HG03175 (cell line): ENCODE data around the gene DEF6.

Experiments used
- ATAC-seq: cut with Tn5 transposase; IDR thresholded peaks from one replicate; pipeline ENCODE4 v1.9.1; 2021; ENCODE audit warnings: mild to moderate bottlenecking, moderate library complexity; ENCODE audit not compliant: unreplicated experiment

Gene DEF6

DNA sequence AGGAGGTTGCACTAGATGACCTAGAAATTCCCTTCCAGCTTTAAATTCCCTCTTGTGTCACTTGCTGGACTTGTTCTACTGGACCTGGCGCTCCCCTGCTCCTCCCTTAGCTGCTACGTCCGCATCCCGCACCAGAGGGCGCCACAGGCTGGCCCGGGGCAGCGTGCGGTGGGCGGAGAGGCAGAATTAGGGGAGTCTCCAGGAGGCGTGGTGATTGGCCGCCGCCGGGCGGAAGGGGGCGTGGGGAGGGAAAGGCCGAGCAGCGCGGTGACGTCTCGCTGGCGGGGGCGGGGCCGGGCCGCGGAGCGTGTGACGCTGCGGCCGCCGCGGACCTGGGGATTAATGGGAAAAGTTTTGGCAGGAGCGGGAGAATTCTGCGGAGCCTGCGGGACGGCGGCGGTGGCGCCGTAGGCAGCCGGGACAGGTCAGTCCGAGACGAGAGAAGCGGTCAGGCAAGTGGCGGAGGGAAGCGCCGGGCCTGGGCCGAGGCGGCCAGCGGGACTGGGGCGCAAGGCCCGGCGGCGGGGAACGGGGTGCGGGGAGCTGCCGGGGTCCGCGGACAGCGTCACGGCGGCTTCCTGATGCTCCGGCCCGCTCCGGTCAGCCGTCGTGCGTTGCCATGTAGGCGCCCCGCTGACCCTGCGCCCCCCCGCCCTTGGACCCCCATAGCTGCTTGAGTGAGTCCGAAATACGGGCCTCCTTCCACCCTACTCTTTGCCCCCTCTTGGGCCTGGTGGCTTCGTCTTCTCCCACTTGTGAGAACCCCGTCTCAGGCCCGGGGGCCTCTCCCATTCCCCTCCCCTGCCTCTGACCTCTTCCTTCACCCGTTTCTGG, 44.9 kb downstream of the DEF6 start, which contains the start of gene PPARD:
TSS of gene PPARD (plus strand) at position 301 of the 834 bp plus-strand sequence. CDS start 68,530 bp downstream, outside the sequence.
- ATAC-seq: peak; percentile 98

GRCh38 chr6:35343092-35343834, 45.6 kb downstream of the DEF6 start:
- no peak for ATAC-seq

DNA sequence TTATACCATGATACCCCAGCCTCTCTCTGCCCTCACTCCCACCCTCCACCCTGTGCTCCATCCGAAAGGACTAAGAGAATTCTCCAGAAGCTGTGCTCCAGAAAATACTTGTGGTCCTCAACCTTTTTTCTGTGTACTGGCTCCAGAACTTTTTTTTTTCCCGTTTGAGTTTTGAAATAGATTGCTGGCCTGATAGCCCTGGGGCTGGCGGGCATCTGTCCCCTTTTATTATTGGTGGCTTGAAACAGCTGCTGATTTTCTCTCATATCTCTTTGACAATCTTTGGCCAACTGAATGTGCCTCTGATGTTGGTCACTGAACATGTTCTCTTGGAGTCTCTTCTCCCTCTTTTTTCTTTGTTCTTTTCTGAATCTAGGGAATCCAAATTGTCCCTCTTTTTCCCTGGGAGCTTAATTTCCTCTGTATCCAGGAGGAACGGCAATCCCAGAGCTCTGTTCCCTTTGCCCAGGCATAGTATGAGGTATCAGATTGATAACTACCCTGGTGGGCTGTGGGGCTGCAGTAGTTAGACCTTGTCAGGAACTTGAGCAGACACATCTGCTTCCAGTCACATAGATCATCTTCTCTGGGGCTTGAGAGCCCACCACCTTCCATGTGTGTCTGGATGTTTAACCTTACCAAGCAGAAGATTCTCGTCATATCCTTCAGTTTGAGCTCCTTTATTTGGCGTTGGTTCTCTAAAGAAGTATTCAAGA, 46.4 kb downstream of the DEF6 start:
- ATAC-seq: no peak

- ATAC-seq: no peak
Observed at GRCh38 chr6:35351422-35351821, 53.8 kb downstream of the DEF6 start.

- no peak for ATAC-seq
Observed at GRCh38 chr6:35352735-35353134, 55.1 kb downstream of the DEF6 start.

DNA sequence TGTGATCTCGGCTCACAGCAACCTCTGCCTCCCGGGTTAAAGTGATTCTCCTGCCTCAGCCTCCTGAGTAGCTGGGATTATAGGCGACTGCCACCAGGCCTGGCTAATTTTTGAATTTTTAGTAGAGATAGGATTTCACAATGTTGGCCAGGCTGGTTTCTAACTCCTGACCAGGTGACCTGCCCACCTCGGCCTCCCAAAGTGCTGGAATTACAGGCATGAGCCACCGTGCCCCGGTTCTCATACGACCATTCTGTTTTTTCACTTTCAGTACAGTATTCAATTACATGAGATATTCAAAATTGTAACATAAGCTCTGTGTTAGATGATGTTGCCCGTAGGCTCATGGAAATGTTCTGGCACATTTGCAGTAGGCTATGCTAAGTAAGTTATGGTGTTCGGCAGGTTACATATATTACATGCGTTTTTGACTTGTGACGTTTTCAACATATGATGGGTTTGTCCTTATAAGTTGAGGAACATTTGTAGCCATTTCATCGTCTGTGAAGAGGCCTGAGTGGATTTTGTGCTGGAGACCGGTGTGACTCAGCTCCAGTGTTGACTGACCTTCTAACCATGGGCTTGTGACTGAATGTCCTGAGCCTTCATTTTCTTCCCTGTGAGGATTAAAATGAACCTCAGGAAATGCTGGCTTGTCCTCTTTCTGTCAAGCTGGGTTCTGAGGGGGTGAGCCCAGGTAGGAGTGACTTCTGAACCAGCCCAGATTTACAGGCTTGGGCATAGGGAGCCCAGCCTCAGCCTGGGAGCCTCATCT, 56.9 kb downstream of the DEF6 start:
- no peak for ATAC-seq

GRCh38 chr6:35356391-35356790, 58.8 kb downstream of the DEF6 start:
- ATAC-seq: no peak

DNA sequence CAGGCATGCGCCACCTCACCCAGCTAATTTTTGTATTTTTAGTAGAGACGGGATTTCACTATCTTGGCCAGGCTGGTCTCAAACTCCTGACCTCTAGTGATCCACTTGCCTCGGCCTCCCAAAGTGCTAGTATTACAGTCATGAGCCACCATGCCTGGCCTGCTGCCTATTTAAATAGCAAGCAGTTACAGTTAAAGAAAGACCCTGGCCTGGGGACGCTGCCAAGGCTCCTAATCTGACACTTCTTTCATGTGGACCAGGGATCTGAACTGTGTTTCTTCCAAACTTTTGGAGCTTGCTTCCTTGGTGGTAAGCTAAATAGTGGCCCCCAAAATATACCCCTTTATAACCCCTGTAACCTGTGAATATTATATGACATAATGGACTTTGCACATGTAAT, 60.1 kb downstream of the DEF6 start:
- no peak for ATAC-seq

GRCh38 chr6:35358086-35358485, 60.5 kb downstream of the DEF6 start:
- no peak for ATAC-seq

- ATAC-seq: no peak
Observed at GRCh38 chr6:35359346-35359743, 61.7 kb downstream of the DEF6 start.

DNA sequence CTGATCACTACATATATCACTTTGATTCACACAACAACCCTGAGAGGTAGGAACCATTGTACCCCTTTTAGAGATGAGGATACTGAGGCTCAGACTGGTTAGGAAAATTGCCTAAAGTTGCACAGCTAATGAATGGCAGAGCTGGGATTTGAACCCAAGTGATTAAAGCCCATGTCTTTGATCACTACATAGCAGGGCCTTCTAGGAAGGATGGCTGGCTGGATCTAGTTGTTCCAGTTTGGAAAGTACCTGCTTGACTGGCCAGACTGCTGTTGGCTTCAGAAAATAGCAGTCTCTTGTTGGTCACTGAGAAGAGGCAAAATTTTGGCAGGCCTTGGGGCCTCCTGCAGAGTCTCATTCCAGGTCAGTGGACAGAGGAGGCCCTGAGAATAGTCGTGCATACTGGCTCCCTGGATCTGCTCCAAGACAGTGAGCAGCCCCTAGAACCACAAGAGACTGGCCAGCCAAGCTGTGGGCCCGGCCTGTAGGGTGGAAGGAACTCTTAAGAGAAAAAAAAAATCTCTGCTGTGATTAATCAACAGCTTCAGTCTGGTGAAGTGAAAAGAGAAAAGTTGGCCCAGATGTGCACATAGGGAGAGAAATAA, 62.2 kb downstream of the DEF6 start:
- ATAC-seq: no peak

- ATAC-seq: no peak
Observed at GRCh38 chr6:35360349-35361138, 62.9 kb downstream of the DEF6 start.

- no peak for ATAC-seq
Observed at GRCh38 chr6:35362200-35362599, 64.6 kb downstream of the DEF6 start.

DNA sequence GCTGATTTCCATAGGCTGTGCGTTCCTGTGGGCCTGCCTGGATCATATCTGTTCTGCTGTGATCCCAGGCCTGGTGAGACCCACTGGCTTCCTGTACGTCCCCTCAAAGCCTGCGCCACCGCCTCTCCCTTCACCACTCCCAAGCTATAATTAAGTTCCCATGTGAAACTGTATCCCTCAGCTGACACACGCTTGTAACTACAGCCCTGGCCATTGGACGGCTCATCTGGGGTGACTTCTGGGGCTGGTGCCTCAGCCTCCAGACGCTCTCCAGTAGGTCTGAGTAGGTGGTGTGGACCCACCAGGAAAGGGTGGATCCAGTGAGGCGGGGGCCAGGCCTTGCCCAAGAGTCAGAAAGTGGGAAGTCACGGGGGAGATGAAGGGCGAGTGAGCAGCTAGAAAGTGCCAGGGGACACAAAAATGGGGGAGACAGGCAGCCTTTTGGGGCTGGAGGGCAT, 65.7 kb downstream of the DEF6 start:
- no peak for ATAC-seq

DNA sequence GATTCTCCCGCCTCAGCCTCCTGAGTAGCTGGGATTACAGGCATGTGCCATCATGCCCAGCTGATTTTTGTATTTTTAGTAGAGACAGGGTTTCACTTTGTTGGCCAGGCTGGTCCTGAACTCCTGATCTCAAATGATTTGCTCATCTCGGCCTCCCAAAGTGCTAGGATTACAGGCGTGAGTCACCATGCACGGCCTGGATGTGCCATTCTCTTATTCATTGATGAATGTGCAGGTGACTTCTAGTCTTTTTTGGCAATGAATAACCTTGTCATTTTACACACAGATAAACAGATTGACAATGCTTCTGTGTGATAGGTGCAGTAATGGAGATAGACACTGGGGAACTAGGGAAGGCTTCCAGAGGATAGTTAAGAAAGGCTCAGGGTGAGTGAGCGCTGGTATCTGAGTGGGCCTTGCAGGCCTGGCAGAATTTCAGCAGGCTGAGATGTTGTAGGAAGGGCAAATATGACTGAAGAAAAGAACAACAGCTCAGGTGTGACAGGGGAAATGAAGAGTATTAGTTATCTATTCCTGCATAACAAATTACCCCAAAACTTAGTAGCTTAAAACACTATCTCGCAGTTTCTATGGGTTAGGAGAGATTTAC, 68.1 kb downstream of the DEF6 start:
- ATAC-seq: no peak

DNA sequence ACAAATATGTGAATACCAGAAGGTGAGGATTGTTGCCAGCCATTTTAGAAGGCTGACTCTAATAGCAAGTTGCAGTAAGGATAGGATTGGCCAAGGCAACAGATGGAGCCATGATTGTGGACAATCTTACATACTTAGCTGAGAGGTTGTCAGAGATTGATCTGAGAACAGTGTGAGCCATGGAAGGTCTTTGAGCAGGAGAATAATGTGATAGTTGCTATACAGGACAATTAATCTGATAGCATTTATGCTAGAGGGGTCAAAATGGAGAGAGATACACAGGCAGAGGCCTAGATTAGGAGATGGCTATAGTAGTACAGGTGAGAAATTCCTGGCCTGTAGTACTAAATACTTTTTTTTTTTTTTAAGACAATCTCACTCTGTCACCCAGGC, 68.6 kb downstream of the DEF6 start:
- ATAC-seq: no peak

GRCh38 chr6:35367646-35368037, 70.0 kb downstream of the DEF6 start:
- ATAC-seq: no peak

DNA sequence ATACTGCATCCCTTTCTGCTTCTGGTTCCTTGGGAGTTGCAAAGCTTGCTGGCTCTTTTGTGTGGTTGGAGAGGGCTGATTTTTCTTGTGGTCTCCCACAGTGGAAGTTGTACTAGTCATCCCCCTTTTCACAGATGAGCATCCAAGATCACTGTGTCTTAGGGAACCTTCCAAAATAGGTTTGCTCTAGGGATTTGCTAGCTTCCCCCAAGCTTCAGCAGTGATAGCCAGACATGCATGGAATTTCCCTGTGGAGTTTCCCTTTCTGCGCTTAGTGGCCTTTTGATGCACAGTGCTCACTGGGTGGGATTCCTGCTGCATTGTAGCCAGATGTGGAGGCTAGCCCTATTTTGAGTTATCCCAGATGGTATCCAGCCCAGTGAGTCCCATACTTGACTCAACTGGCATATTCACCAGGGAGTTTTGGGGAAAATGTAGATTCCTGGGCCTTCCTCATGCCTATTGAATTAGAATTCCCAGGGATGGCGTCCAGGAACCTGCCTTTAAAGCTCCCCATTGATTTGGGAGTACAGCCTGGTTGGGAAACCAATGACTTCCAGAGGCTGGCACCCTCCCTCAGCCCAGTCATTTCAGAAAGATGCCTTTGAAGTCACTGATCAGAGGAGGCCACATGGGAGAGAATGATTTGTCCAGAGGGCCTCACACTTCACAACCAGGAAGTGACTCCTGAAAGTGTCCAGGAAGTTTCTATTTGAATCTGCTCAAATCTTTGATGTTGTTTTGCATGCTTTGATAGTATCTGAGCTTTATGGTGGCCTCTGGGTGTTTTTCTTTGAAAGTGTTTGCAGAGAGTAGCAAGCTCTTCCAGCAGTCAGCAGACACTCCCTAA, 70.6 kb downstream of the DEF6 start:
- no peak for ATAC-seq
